Upper lobe of right lung (tissue), 1 donor: ENCODE results near the gene DAAM1. TPM values are rescaled to one million over a fixed set of nuclear protein-coding genes. Genes with fewer than 3 reads are reported as not detected.

Source experiments
- ATAC-seq: fragments of 200-7000 bp; cut with Tn5 transposase; one replicate; pipeline ENCODE4 v1.9.1; 2020; ENCODE audit warnings: mild to moderate bottlenecking, moderate library complexity
- DNase-seq: peaks from one replicate; pipeline ENCODE4 v3.0.0-alpha.2; 2020
- H3K27ac ChIP-seq: fragments of 200-600 bp; one replicate; pipeline ENCODE4 v1.8.0; 2022
- H3K27me3 ChIP-seq: fragments of 200-600 bp; one replicate; pipeline ENCODE4 v1.8.0; 2022; ENCODE audit warnings: mild to moderate bottlenecking
- H3K36me3 ChIP-seq: fragments of 200-600 bp; one replicate; pipeline ENCODE4 v1.8.0; 2022
- H3K4me1 ChIP-seq: fragments of 200-600 bp; one replicate; pipeline ENCODE4 v1.8.0; 2022
- H3K4me3 ChIP-seq: fragments of 200-600 bp; one replicate; pipeline ENCODE4 v1.8.0; 2022; ENCODE audit warnings: mild to moderate bottlenecking
- H3K9me3 ChIP-seq: fragments of 200-600 bp; one replicate; pipeline ENCODE4 v1.8.0; 2022
- CTCF ChIP-seq: fragments of 200-600 bp; IDR thresholded peaks from one replicate; pipeline ENCODE4 v1.8.0; 2022; ENCODE audit warnings: antibody characterized with exemption
- intact Hi-C: fragments of 100-400 bp; cut with DNase I; formaldehyde crosslinking; loops from one replicate; pipeline ENCODE4 v1.11.0; 2022
- total RNA-seq: library from RNA; stranded (reverse); fragmentation: NEBNext Ultra II Directional; extraction: Animal tissue kit (Norgen Biotek cat#: 25700); gene quantifications from one replicate; pipeline ENCODE4 v1.2.1, GENCODE V29; 2021
- donor health status: DM: no; HTN: yes; CAD: no; lungs with severe emphysema.

The DAAM1 gene
- total RNA-seq, 1 donor from 2014 or later = 51.2 TPM

- Histone ChIP-seq H3K27me3 (no peaks in the 10 kb centered on the region), H3K4me3 (no peak overlapping the region), H3K27ac (no peak overlapping the region), H3K36me3 (no peaks in the 10 kb centered on the region), H3K4me1 (peaks cover 26% of the 10 kb centered on the region), H3K9me3 (no peaks in the 10 kb centered on the region)
- no peak for DNase-seq
- ATAC-seq = no peak
- intact Hi-C loops = no loop called here
- TF ChIP-seq CTCF = no peak
Measured at GRCh38 chr14:59197695-59198262, 9.3 kb downstream of the DAAM1 start.

GRCh38 chr14:59199205-59199604, 10.7 kb downstream of the DAAM1 start:
- no peaks in the 10 kb centered on the region for H3K9me3 ChIP-seq
- ATAC-seq (no peak), DNase-seq (no peak)
- H3K4me3 ChIP-seq = no peak overlapping the region
- H3K27me3 ChIP-seq = no peaks in the 10 kb centered on the region
- no peaks in the 10 kb centered on the region for H3K36me3 ChIP-seq
- intact Hi-C loops = no loop called here
- no peak overlapping the region for H3K27ac ChIP-seq
- peak; percentile 10 for TF ChIP-seq CTCF
- peaks cover 20% of the 10 kb centered on the region for H3K4me1 ChIP-seq

GRCh38 chr14:59199614-59200013, 11.1 kb downstream of the DAAM1 start:
- intact Hi-C loops = no loop called here
- H3K9me3 ChIP-seq = no peaks in the 10 kb centered on the region
- H3K36me3 ChIP-seq = no peaks in the 10 kb centered on the region
- DNase-seq (no peak), ATAC-seq (no peak)
- H3K4me3 ChIP-seq = no peak overlapping the region
- H3K27me3 ChIP-seq = no peaks in the 10 kb centered on the region
- H3K4me1 ChIP-seq = peaks cover 19% of the 10 kb centered on the region
- TF ChIP-seq CTCF = no peak
- no peak overlapping the region for H3K27ac ChIP-seq

- Histone ChIP-seq H3K4me1 (peaks cover 19% of the 10 kb centered on the region), H3K36me3 (no peaks in the 10 kb centered on the region), H3K27me3 (no peaks in the 10 kb centered on the region), H3K4me3 (no peak overlapping the region), H3K27ac (no peak overlapping the region), H3K9me3 (no peaks in the 10 kb centered on the region)
- no peak for TF ChIP-seq CTCF
- no peak for DNase-seq
- no peak for ATAC-seq
- intact Hi-C loops = no loop called here
Measured at GRCh38 chr14:59200195-59200594, 11.7 kb downstream of the DAAM1 start.

GRCh38 chr14:59202031-59202430, 13.6 kb downstream of the DAAM1 start:
- Histone ChIP-seq H3K27me3 (no peaks in the 10 kb centered on the region), H3K9me3 (no peaks in the 10 kb centered on the region), H3K27ac (no peak overlapping the region), H3K4me1 (peaks cover 11% of the 10 kb centered on the region), H3K36me3 (no peaks in the 10 kb centered on the region), H3K4me3 (no peak overlapping the region)
- ATAC-seq (no peak), DNase-seq (no peak)
- TF ChIP-seq CTCF = no peak
- intact Hi-C loops = no loop called here

GRCh38 chr14:59204305-59204704, 15.8 kb downstream of the DAAM1 start:
- intact Hi-C loops = no loop called here
- TF ChIP-seq CTCF = no peak
- no peak for ATAC-seq

More at GRCh38 chr14:59204305-59204704, 15.8 kb downstream of the DAAM1 start:
- Histone ChIP-seq H3K9me3 (no peaks in the 10 kb centered on the region), H3K36me3 (no peaks in the 10 kb centered on the region), H3K4me3 (no peak overlapping the region), H3K27ac (no peak overlapping the region), H3K4me1 (peaks cover 11% of the 10 kb centered on the region), H3K27me3 (no peaks in the 10 kb centered on the region)
- DNase-seq = no peak
